IMR-90 (cell line): ENCODE results near the gene STK36.

Source experiments
- BHLHE40 ChIP-seq: fragments of 150-350 bp; IDR thresholded peaks from 2 replicates; pipeline ENCODE4 v1.6.1; 2016; ENCODE audit warnings: mild to moderate bottlenecking, low read depth, low read length
- CTCF ChIP-seq: conservative IDR thresholded peaks from 2 replicates; pipeline ENCODE4 v1.5.1; 2012; ENCODE audit warnings: mild to moderate bottlenecking, low read depth, low read length, improper control_type of control experiment
- POLR2A ChIP-seq: IDR thresholded peaks from 2 replicates; pipeline ENCODE4 v1.6.1; 2012; ENCODE audit warnings: mild to moderate bottlenecking, low read depth, low read length
- SMC3 ChIP-seq: fragments of 150-350 bp; IDR thresholded peaks from 2 replicates; pipeline ENCODE4 v1.6.1; 2016; ENCODE audit warnings: low read depth, mild to moderate bottlenecking, antibody characterized with exemption, low read length, moderate library complexity
- TF ChIP-seq, protein P1 (sequence below): fragments of 150-350 bp; IDR thresholded peaks from 2 replicates; pipeline ENCODE4 v1.6.1; 2017; ENCODE audit warnings: mild to moderate bottlenecking, antibody characterized with exemption, low read length, low read depth

- TF ChIP-seq POLR2A, result no peak
- TF ChIP-seq CTCF, result no peak
- TF ChIP-seq, protein P1, sequence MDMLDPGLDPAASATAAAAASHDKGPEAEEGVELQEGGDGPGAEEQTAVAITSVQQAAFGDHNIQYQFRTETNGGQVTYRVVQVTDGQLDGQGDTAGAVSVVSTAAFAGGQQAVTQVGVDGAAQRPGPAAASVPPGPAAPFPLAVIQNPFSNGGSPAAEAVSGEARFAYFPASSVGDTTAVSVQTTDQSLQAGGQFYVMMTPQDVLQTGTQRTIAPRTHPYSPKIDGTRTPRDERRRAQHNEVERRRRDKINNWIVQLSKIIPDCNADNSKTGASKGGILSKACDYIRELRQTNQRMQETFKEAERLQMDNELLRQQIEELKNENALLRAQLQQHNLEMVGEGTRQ, result no peak
- no peak for TF ChIP-seq BHLHE40
- no peak for TF ChIP-seq SMC3
These were observed 51.2 kb downstream of the STK36 start for GRCh38 chr2:218722876-218723785.
